ENCODE measurements around the gene IL32.
"Not testable (repeated sequence)": the region's sequence is repeated elsewhere in the genome, so short reads cannot be mapped to it uniquely, and the experiment has no call there.

Gene IL32

DNA sequence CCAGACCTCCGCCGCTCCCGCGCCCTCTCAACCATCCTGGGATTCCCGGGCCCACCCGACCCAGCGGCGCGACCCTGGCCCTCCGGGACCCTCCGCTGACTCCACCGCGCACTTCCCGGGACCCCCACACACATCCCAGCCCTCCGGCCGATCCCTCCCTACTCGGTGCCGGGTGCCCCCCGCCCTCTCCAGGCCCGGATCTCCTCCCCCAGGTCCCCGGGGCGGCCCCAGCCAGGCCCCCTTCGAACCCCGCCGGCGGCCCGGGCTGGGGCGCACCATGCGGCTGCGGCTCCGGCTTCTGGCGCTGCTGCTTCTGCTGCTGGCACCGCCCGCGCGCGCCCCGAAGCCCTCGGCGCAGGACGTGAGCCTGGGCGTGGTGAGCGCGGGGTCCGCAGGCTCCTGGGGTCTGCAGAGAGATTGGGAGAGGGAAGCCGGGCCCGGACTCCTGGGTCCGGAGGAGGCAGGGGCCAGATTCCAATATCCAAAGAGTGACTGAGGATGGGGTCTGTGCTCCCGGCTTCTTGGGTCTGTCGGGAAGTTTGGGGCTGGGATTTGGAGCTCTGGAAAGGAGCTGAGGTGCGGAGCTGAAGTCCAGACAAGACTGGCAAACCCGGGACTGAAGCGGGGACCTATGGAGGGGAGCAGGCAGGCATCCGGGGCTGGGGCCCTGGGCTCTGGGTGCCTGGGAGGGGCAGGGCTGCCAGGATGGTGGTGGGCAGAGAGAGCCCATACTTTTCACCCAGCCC, 18.6 kb upstream of the IL32 start:
- no peak overlapping the region for H3K4me3 ChIP-seq (ENCODE audit: control insufficient read depth, low read depth, low read length)
- TF ChIP-seq, protein P1, sequence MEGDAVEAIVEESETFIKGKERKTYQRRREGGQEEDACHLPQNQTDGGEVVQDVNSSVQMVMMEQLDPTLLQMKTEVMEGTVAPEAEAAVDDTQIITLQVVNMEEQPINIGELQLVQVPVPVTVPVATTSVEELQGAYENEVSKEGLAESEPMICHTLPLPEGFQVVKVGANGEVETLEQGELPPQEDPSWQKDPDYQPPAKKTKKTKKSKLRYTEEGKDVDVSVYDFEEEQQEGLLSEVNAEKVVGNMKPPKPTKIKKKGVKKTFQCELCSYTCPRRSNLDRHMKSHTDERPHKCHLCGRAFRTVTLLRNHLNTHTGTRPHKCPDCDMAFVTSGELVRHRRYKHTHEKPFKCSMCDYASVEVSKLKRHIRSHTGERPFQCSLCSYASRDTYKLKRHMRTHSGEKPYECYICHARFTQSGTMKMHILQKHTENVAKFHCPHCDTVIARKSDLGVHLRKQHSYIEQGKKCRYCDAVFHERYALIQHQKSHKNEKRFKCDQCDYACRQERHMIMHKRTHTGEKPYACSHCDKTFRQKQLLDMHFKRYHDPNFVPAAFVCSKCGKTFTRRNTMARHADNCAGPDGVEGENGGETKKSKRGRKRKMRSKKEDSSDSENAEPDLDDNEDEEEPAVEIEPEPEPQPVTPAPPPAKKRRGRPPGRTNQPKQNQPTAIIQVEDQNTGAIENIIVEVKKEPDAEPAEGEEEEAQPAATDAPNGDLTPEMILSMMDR (IDR thresholded peaks at IDR 0.05; ENCODE audit: control insufficient read depth, insufficient read depth, low read depth, low read length, missing control alignments) = no peak
- DNase-seq (ENCODE audit: low read depth) = no peak

DNA sequence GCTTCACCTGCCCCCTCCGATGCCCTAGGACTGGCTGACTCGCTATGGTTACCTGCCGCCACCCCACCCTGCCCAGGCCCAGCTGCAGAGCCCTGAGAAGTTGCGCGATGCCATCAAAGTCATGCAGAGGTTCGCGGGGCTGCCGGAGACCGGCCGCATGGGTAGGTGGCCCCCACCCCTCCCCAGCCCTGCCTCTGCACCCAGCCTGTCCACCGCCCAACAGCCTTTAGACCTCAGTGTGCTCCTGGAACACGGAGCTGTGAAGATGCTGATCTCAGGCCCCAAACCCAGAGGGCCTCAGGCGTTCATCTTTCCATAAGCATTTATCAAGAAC, 18.1 kb upstream of the IL32 start:
- TF ChIP-seq, protein P1 (IDR thresholded peaks at IDR 0.05; ENCODE audit: control insufficient read depth, insufficient read depth, low read depth, low read length, missing control alignments) = no peak
- no peak overlapping the region for H3K4me3 ChIP-seq (ENCODE audit: control insufficient read depth, low read depth, low read length)
- no peak for DNase-seq (ENCODE audit: low read depth)

DNA sequence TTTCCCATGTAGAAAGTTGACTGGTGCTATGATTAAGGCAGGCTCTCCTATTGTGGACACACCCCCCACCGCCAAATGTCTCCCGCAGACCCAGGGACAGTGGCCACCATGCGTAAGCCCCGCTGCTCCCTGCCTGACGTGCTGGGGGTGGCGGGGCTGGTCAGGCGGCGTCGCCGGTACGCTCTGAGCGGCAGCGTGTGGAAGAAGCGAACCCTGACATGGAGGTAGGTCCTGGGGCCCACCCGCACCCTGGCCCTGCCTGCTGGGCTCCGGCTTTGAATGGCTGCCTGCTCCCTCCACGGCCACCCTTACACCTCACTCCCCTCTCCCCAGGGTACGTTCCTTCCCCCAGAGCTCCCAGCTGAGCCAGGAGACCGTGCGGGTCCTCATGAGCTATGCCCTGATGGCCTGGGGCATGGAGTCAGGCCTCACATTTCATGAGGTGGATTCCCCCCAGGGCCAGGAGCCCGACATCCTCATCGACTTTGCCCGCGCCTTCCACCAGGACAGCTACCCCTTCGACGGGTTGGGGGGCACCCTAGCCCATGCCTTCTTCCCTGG, 15.4 kb upstream of the IL32 start:
- H3K4me3 ChIP-seq (ENCODE audit: control insufficient read depth, low read depth, low read length) = no peak overlapping the region
- TF ChIP-seq, protein P1 (IDR thresholded peaks at IDR 0.05; ENCODE audit: control insufficient read depth, insufficient read depth, low read depth, low read length, missing control alignments) = no peak
- DNase-seq (ENCODE audit: low read depth) = no peak

DNA sequence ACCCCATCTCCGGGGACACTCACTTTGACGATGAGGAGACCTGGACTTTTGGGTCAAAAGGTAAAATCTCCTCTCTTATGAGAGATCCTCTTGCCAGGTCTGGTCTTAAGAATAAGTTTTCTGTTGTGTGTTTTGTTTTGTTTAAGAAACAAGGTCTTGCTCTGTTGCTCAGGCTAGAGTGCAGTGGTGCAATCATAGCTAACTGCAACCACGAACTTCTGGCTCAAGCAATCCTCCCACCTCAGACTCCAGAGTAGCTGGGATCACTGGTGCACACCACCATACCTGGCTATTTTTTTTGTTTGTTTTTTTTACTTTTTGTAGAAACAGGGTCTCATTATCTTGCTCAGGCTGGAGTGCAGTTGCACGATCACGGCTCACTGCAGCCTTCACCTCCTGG, 15.0 kb upstream of the IL32 start:
- TF ChIP-seq, protein P1 (IDR thresholded peaks at IDR 0.05; ENCODE audit: control insufficient read depth, insufficient read depth, low read depth, low read length, missing control alignments) = no peak
- H3K4me3 ChIP-seq (ENCODE audit: control insufficient read depth, low read depth, low read length) = no peak overlapping the region
- DNase-seq (ENCODE audit: low read depth) = no peak

DNA sequence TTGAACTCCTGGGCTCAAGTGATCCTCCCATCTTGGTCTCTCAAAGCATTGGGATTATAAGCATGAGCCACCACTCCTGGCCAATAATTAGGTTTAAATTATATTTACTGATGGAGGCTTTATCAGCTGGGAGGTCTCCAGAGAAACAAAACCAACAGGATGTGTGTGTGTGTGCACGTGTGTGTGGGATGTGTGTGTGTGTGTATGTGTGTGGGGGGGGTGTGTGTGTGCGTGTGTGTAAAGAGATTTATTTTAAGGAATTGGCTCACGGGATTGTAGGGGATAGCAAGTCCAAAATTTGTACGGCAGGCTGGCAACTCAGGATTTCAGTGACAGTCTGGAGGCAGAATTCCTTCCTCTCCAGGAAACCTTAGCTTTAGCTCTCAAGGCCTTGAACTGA, 14.4 kb upstream of the IL32 start:
- no peak overlapping the region for H3K4me3 ChIP-seq (ENCODE audit: control insufficient read depth, low read depth, low read length)
- TF ChIP-seq, protein P1 (IDR thresholded peaks at IDR 0.05; ENCODE audit: control insufficient read depth, insufficient read depth, low read depth, low read length, missing control alignments) = no peak
- no peak for DNase-seq (ENCODE audit: low read depth)

DNA sequence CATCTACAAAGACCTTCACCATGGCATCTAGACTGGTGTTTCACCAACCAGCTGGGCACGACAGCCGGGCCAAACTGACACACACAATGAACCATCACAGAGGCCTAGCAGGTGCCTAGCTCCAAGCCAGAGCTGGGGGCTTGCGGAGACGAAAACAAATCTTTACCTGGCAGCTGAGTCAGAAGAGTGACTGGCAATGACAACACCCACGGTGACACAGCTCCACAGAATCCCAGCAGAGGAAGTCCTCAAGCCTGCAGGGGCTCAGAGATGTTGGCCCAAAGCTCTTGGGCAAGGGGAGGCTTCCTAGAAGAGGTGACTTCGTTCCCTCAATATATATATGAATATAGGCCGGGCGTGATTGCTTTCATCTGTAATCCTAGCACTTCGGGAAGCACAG, 13.9 kb upstream of the IL32 start:
- no peak overlapping the region for H3K4me3 ChIP-seq (ENCODE audit: control insufficient read depth, low read depth, low read length)
- DNase-seq (ENCODE audit: low read depth) = no peak
- TF ChIP-seq, protein P1 (IDR thresholded peaks at IDR 0.05; ENCODE audit: control insufficient read depth, insufficient read depth, low read depth, low read length, missing control alignments) = no peak

DNA sequence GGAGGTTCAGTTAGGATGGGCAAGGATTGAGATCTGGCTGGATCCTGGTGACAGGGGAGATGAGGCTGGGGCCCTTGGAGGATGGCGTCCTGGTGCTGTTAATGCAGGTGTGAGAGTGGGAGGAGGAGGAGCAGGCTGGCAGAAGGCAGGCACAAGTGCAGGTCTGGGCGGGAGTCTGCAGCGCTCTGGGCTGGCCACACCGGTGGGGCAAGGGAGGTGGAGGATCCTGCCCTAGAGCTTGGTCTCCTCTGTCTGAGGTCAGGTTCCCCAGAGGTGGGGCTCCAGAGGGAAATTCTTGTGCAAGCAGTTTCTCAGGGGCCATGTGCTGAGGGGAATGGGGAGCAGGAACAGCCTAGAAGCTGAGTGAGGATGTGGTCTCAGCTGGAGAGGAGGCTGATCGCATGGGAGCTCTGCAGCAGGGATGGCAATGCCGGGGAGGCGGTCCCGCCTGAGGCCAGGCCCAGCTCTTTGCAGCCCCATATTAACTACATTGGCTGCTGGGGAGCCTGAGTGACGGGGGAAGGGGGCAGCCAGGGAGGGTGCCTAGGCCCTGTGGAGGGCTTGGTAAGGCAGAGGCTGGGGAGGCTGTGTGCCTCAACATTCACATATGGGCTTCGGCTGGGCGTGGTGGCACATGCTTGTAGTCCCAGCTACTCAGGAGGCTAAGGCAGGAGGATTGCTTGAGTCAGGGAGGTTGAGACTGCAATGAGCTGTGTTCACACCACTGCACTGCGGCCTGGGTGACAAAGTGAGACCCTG, 12.7 kb upstream of the IL32 start:
- H3K4me3 ChIP-seq (ENCODE audit: control insufficient read depth, low read depth, low read length); DNase-seq (ENCODE audit: low read depth): not testable (repeated sequence)

DNA sequence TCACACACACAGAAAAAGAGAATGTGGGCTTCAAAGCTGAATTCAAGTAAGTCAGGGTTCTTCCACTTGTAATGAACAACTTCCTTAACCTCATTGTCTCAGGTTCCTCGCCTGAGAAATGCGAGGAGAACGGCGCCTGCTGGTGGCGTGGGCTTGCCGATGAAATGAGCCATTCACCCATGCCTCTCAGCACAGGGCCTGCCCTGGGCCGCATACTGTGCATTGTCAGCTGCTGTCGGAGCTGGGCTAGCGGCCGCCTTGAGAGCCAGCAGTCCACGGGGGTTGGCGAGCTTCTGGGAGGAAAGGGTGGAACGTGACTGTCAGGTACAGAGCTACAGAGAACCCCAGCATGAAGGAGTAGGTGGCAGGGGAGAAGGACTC, 12.1 kb upstream of the IL32 start:
- H3K4me3 ChIP-seq (ENCODE audit: control insufficient read depth, low read depth, low read length); DNase-seq (ENCODE audit: low read depth): not testable (repeated sequence)

All from AG09309 (cell line).